GM20000 (cell line): ENCODE data around the gene GSTM3.
A peak's percentile ranks its signal among the peaks of the same experiment; 100 is the strongest.
"Not testable (repeated sequence)": the region's sequence is repeated elsewhere in the genome, so short reads cannot be mapped to it uniquely, and the experiment has no call there.

Experiments
- DNase-seq: peaks from one replicate; pipeline ENCODE4 v3.0.0; 2012; ENCODE audit warnings: low spot score
- CTCF ChIP-seq: IDR thresholded peaks from 2 replicates; pipeline ENCODE4 v1.5.1; 2012; ENCODE audit warnings: mild to moderate bottlenecking, control low read depth; ENCODE audit errors: extremely low read depth, missing control alignments

GSTM3 gene

GRCh38 chr1:109691759-109692158 lies 49.1 kb downstream of the GSTM3 start:
- no peak for DNase-seq
- TF ChIP-seq CTCF, result no peak

GRCh38 chr1:109689844-109690405 lies 50.9 kb downstream of the GSTM3 start:
- DNase-seq, result no peak
- no peak for TF ChIP-seq CTCF

GRCh38 chr1:109687641-109688499 lies 53.0 kb downstream of the GSTM3 start, which contains the start of gene GSTM1:
Gene GSTM1 (plus strand): TSS chr1:109687817. CDS start chr1:109687874, 57 bp downstream.
- peak; percentile 34 for DNase-seq

GRCh38 chr1:109687109-109687508 lies 53.7 kb downstream of the GSTM3 start:
- DNase-seq, result not testable (repeated sequence)

More at GRCh38 chr1:109687641-109688499, 53.0 kb downstream of the GSTM3 start, which contains the start of gene GSTM1:
- peak; percentile 30 for TF ChIP-seq CTCF

- DNase-seq, result not testable (repeated sequence)
These were observed 54.9 kb downstream of the GSTM3 start for GRCh38 chr1:109685890-109686289.

- not testable (repeated sequence) for DNase-seq
These were observed 55.4 kb downstream of the GSTM3 start for GRCh38 chr1:109685399-109685798.

- not testable (repeated sequence) for DNase-seq
These were observed 56.1 kb downstream of the GSTM3 start for GRCh38 chr1:109684777-109685176.
